ENCODE results near the gene BRINP1. TPM values are rescaled to one million over a fixed set of nuclear protein-coding genes. Genes with fewer than 3 reads are reported as not detected.

The BRINP1 gene
- total and polyA plus RNA-seq, 8 donors = 0.04 to 0.19 (median 0.08) TPM; not detected in 3

- Histone ChIP-seq H3K27ac (no peak overlapping the region), H3K4me3 (no peak overlapping the region), H3K9me3 (no peaks in the 10 kb centered on the region), H3K36me3 (no peaks in the 10 kb centered on the region), H3K27me3 (no peaks in the 10 kb centered on the region), H3K4me1 (no peaks in the 10 kb centered on the region)
- WGBS, 2 donors = 25 to 42% methylated on average over 4 of the region's 4 CpGs
- intact Hi-C loops (cut with DNase I) = no loop called here
- FAIRE-seq (no peak), DNase-seq (no peak), ATAC-seq (no peak)
- TF ChIP-seq CTCF (IDR thresholded peaks at IDR 0.05) = no peak
Observed at GRCh38 chr9:119250730-119251129, 118.5 kb downstream of the BRINP1 start.

- no peak for ATAC-seq
- no peaks in the 10 kb centered on the region for H3K4me1 ChIP-seq
- no peaks in the 10 kb centered on the region for H3K36me3 ChIP-seq
- no peaks in the 10 kb centered on the region for H3K27me3 ChIP-seq
- no peaks in the 10 kb centered on the region for H3K9me3 ChIP-seq
- FAIRE-seq = no peak
- WGBS, 2 donors = 66 to 74% methylated on average over 4 of the region's 4 CpGs
- H3K27ac ChIP-seq = no peak overlapping the region
- TF ChIP-seq CTCF (IDR thresholded peaks at IDR 0.05) = no peak
- no peak overlapping the region for H3K4me3 ChIP-seq
- intact Hi-C loops (cut with DNase I) = no loop called here
- no peak for DNase-seq
Observed at GRCh38 chr9:119240546-119240945, 128.7 kb downstream of the BRINP1 start.

- Histone ChIP-seq H3K4me3 (no peak overlapping the region), H3K36me3 (no peaks in the 10 kb centered on the region), H3K27me3 (no peaks in the 10 kb centered on the region), H3K4me1 (no peaks in the 10 kb centered on the region), H3K9me3 (no peaks in the 10 kb centered on the region), H3K27ac (no peak overlapping the region)
- FAIRE-seq (no peak), ATAC-seq (no peak), DNase-seq (no peak)
- 29 to 30% methylated on average over 1 of the region's 1 CpG for WGBS, 2 donors
- no peak for TF ChIP-seq CTCF (IDR thresholded peaks at IDR 0.05)
- intact Hi-C loops (cut with DNase I) = no loop called here
Observed at GRCh38 chr9:119234636-119235035, 134.6 kb downstream of the BRINP1 start.

- Histone ChIP-seq H3K36me3 (no peaks in the 10 kb centered on the region), H3K27me3 (no peaks in the 10 kb centered on the region), H3K4me3 (no peak overlapping the region), H3K9me3 (no peaks in the 10 kb centered on the region), H3K4me1 (no peaks in the 10 kb centered on the region), H3K27ac (no peak overlapping the region)
- intact Hi-C loops (cut with DNase I) = no loop called here
- no peak for FAIRE-seq
- TF ChIP-seq CTCF (IDR thresholded peaks at IDR 0.05) = no peak
- ATAC-seq = no peak
- no peak for DNase-seq
- WGBS, 2 donors = 57 to 73% methylated on average over 3 of the region's 3 CpGs
Observed at GRCh38 chr9:119227422-119227821, 141.8 kb downstream of the BRINP1 start.

GRCh38 chr9:119224431-119224830 lies 144.8 kb downstream of the BRINP1 start:
- Histone ChIP-seq H3K9me3 (no peaks in the 10 kb centered on the region), H3K27me3 (no peaks in the 10 kb centered on the region), H3K27ac (no peak overlapping the region), H3K4me1 (no peaks in the 10 kb centered on the region), H3K36me3 (no peaks in the 10 kb centered on the region), H3K4me3 (no peak overlapping the region)
- TF ChIP-seq CTCF (IDR thresholded peaks at IDR 0.05) = no peak
- ATAC-seq (no peak), FAIRE-seq (no peak), DNase-seq (no peak)
- intact Hi-C loops (cut with DNase I) = no loop called here
- 38 to 70% methylated on average over 2 of the region's 2 CpGs for WGBS, 2 donors
